Natural killer cell (primary cell): ENCODE data around the gene EMC8. TPM values are rescaled to one million over a fixed set of nuclear protein-coding genes. Genes with fewer than 3 reads are reported as not detected.

Source experiments
- ATAC-seq, 3 donors: fragments of 150-1000 bp in 2 of 3; fragments of 200-7000 bp in 1 of 3; cut with Tn5 transposase; 1 replicate in 1 of 3; 2 replicates in 2 of 3; pipeline ENCODE4 v1.10.0; 2021; ENCODE audit warnings: mild to moderate bottlenecking in 2 of 3, moderate library complexity in 2 of 3
- DNase-seq, 2 donors: peaks; one replicate each; pipeline versions ENCODE4 v3.0.0 to v3.0.0-alpha.2; 2013 to 2021; ENCODE audit warnings: mixed read lengths in 1 of 2
- H3K27ac ChIP-seq: one replicate; pipeline ENCODE4 v1.5.1; 2013; ENCODE audit warnings: mild to moderate bottlenecking, low read length
- H3K27me3 ChIP-seq: one replicate; pipeline ENCODE4 v1.6.1; 2013; ENCODE audit warnings: low read length; ENCODE audit not compliant: control insufficient read depth, insufficient read depth
- H3K36me3 ChIP-seq: one replicate; pipeline ENCODE4 v1.6.1; 2013; ENCODE audit warnings: low read length; ENCODE audit not compliant: control insufficient read depth, insufficient read depth
- H3K4me1 ChIP-seq: one replicate; pipeline ENCODE4 v1.6.1; 2013; ENCODE audit warnings: low read length; ENCODE audit not compliant: control insufficient read depth, insufficient read depth
- H3K4me3 ChIP-seq: one replicate; pipeline ENCODE4 v1.5.1; 2013; ENCODE audit warnings: low read length
- H3K9me3 ChIP-seq: one replicate; pipeline ENCODE4 v1.6.1; 2013; ENCODE audit warnings: low read length; ENCODE audit not compliant: control insufficient read depth, insufficient read depth
- H3K27ac Mint-ChIP-seq, 2 donors: one replicate each; pipeline ENCODE4 v1.8.0; 2022; ENCODE audit warnings: mild to moderate bottlenecking in 2 of 2, mixed read lengths in 2 of 2, moderate library complexity in 1 of 2
- H3K27me3 Mint-ChIP-seq, 2 donors: one replicate each; pipeline ENCODE4 v1.8.0; 2022; ENCODE audit warnings: low read depth in 2 of 2, mixed read lengths in 2 of 2
- H3K36me3 Mint-ChIP-seq: one replicate; pipeline ENCODE4 v1.8.0; 2022; ENCODE audit warnings: mixed read lengths
- H3K4me1 Mint-ChIP-seq, 2 donors: one replicate each; pipeline ENCODE4 v1.8.0; 2022; ENCODE audit warnings: mixed read lengths in 2 of 2
- H3K4me3 Mint-ChIP-seq: one replicate; pipeline ENCODE4 v1.8.0; 2022; ENCODE audit warnings: mild to moderate bottlenecking, moderate library complexity, mixed read lengths
- H3K9me3 Mint-ChIP-seq, 2 donors: one replicate each; pipeline ENCODE4 v1.8.0; 2022; ENCODE audit warnings: mixed read lengths in 2 of 2
- WGBS: methylation state at CpG from one replicate; pipeline ENCODE4 v1.1.7; 2013; ENCODE audit warnings: missing lambda C conversion rate; ENCODE audit not compliant: insufficient coverage; 5-methylcytosine and 5-hydroxymethylcytosine counted together
- intact Hi-C: fragments of 100-400 bp; cut with micrococcal nuclease; formaldehyde crosslinking; loops from one replicate; pipeline ENCODE4 v1.14.2; 2022
- total RNA-seq, 4 donors: library from RNA; stranded (reverse); fragments of 120-200 nt in 1 of 4; gene quantifications; one replicate each; pipeline versions ENCODE4 v1.2.3 to v1.2.4, GENCODE V29; 2013 to 2022
- TF ChIP-seq, protein P1 (sequence below): fragments of 200-600 bp; IDR thresholded peaks from one replicate; pipeline ENCODE4 v1.8.0; 2022; ENCODE audit warnings: antibody characterized with exemption

Gene EMC8
- total RNA-seq, 3 donors from 2014 or later (not counting 1 experiment from before 2014, with no cell fraction given) = 21.2 to 26.4 (median 24.1) TPM

DNA sequence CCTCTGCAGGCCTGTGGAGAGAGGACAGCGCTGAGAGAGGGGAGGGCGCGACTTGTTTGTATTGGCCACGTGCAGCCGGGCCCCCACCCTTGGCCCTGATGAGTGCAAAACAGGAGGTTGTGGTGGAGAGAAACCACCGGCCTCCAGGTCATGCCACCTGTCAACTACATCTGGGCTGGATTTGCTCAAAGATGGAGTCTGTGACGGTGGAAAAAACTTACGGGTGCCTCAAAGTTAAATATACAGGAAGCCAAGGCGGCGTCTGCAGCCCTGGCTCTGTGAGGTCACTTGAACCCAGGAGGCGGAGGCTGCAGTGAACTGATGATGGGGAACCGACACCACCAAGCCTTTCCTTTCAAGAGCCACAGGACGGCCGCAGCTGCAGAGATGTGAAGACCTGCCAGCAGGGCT, 64.1 kb downstream of the EMC8 start:
- Mint-ChIP-seq H3K4me1 (peaks cover 16 to 18% of the 10 kb centered on the region in 2 donors), H3K27ac (peak overlapping the region in 1 of 2 donors; percentile 66), H3K4me3 (peak overlapping the region; percentile 77), H3K36me3 (no peaks in the 10 kb centered on the region), H3K9me3 (no peaks in the 10 kb centered on the region), H3K27me3 (peaks cover 0 to 9% of the 10 kb centered on the region in 2 donors)
- ATAC-seq (peak; percentile 77 to 89 (median 82)), DNase-seq (peak; percentile 48 to 77)
- H3K36me3 ChIP-seq = no peaks in the 10 kb centered on the region
- peaks cover 39% of the 10 kb centered on the region for H3K4me1 ChIP-seq
- intact Hi-C loops = no loop called here
- H3K27me3 ChIP-seq = no peaks in the 10 kb centered on the region
- no peaks in the 10 kb centered on the region for H3K9me3 ChIP-seq
- peak overlapping the region; percentile 11 for H3K4me3 ChIP-seq
- peak overlapping the region; percentile 10 for H3K27ac ChIP-seq
- TF ChIP-seq, protein P1, sequence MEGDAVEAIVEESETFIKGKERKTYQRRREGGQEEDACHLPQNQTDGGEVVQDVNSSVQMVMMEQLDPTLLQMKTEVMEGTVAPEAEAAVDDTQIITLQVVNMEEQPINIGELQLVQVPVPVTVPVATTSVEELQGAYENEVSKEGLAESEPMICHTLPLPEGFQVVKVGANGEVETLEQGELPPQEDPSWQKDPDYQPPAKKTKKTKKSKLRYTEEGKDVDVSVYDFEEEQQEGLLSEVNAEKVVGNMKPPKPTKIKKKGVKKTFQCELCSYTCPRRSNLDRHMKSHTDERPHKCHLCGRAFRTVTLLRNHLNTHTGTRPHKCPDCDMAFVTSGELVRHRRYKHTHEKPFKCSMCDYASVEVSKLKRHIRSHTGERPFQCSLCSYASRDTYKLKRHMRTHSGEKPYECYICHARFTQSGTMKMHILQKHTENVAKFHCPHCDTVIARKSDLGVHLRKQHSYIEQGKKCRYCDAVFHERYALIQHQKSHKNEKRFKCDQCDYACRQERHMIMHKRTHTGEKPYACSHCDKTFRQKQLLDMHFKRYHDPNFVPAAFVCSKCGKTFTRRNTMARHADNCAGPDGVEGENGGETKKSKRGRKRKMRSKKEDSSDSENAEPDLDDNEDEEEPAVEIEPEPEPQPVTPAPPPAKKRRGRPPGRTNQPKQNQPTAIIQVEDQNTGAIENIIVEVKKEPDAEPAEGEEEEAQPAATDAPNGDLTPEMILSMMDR = no peak
- 3% methylated on average over 14 of the region's 14 CpGs for WGBS

DNA sequence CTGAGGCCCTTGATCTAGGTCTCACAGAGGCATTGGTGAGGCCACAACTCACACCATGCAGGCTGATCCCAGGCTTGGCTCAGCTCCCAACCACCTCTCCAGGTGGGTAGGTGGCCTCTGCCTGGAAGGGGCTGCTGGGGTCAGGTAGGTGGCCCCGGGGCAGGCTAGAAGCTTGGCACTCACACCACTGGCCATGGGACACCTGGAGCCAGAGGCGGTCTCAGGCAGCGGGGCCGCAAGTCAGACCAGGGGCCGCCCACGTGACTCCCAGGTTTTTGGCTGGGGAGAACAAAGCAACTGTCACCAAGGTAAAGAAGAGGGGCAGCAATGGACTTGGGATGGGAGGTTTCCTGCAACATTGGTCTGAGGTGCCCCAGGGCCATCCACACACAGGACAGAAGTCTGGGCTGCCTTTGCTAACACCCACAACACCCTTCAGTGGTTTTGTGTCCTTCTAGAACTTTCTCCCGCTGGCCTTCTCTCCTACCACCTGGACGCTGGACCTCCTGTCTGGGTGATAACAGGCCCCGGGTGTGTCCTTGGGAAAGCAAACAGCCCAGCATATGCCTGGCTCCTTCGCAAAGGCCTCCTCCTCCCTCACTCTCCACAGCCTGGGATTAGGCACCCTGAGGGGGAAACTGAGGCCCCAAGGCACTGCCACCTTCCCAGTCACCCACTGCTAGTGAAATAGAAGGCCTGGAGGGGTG, 64.9 kb downstream of the EMC8 start:
- Mint-ChIP-seq H3K36me3 (no peaks in the 10 kb centered on the region), H3K9me3 (no peaks in the 10 kb centered on the region), H3K4me1 (peaks cover 16 to 18% of the 10 kb centered on the region in 2 donors), H3K27me3 (peaks cover 0 to 9% of the 10 kb centered on the region in 2 donors), H3K4me3 (peak overlapping the region; percentile 40), H3K27ac (no peak overlapping the region)
- 80% methylated on average over 10 of the region's 10 CpGs for WGBS
- TF ChIP-seq, protein P1 = no peak
- peaks cover 45% of the 10 kb centered on the region for H3K4me1 ChIP-seq
- H3K27me3 ChIP-seq = no peaks in the 10 kb centered on the region
- no peaks in the 10 kb centered on the region for H3K9me3 ChIP-seq
- intact Hi-C loops = no loop called here
- no peak for DNase-seq
- H3K36me3 ChIP-seq = no peaks in the 10 kb centered on the region
- peak overlapping the region; percentile 10 for H3K27ac ChIP-seq
- no peak for ATAC-seq
- peak overlapping the region; percentile 11 for H3K4me3 ChIP-seq

DNA sequence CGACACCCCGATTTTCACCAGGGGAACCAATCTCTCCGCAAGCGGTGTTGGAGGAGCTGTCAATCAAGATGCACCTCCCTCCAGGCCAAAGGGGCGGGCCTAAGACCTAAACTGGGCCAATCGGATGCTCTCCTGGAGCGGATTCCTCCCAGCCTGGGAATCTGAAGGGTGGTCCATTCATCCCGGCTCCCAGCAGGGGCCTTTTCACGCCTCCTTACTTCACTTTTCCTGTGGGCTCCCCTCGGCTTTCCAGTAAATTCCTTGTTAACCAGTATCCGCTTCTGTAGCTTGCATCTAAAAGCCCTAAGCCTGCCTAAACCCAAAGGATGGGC, 65.5 kb downstream of the EMC8 start:
- Mint-ChIP-seq H3K27ac (no peak overlapping the region), H3K4me3 (no peak overlapping the region), H3K4me1 (peaks cover 16 to 18% of the 10 kb centered on the region in 2 donors), H3K9me3 (no peaks in the 10 kb centered on the region), H3K27me3 (peaks cover 0 to 7% of the 10 kb centered on the region in 2 donors), H3K36me3 (no peaks in the 10 kb centered on the region)
- WGBS = 90% methylated on average over 11 of the region's 11 CpGs
- no peaks in the 10 kb centered on the region for H3K36me3 ChIP-seq
- no peak overlapping the region for H3K27ac ChIP-seq
- intact Hi-C loops = no loop called here
- ATAC-seq = no peak
- H3K4me1 ChIP-seq = peaks cover 47% of the 10 kb centered on the region
- H3K4me3 ChIP-seq = no peak overlapping the region
- H3K9me3 ChIP-seq = no peaks in the 10 kb centered on the region
- H3K27me3 ChIP-seq = no peaks in the 10 kb centered on the region
- TF ChIP-seq, protein P1 = no peak
- no peak for DNase-seq
